DOHH2 (cell line): ENCODE measurements around the gene EHD3.

Experiments
- CTCF ChIP-seq: fragments of 200-600 bp; sonication (generic); IDR thresholded peaks from one replicate; pipeline ENCODE4 v1.5.1; 2014; ENCODE audit warnings: antibody characterized with exemption, mild to moderate bottlenecking, low read depth, low read length; ENCODE audit not compliant: poor library complexity, severe bottlenecking
- EZH2phosphoT487 ChIP-seq: fragments of 200-600 bp; sonication (generic); IDR thresholded peaks from 2 replicates; pipeline ENCODE4 v1.6.1; 2017; ENCODE audit warnings: borderline replicate concordance, mild to moderate bottlenecking, antibody characterized with exemption, low read length, moderate library complexity, mixed read lengths

GRCh38 chr2:31217465-31218200 is 16.3 kb upstream of the EHD3 start, which contains the start of gene CAPN14:
- TF ChIP-seq CTCF (no peak), EZH2phosphoT487 (no peak)
